Activated CD8-positive, alpha-beta memory T cell treated with anti-CD3 and anti-CD28 coated beads for 36 hours (primary cell): ENCODE data around the gene PVR. TPM values are rescaled to one million over a fixed set of nuclear protein-coding genes. Genes with fewer than 3 reads are reported as not detected.

Experiments
- CTCF ChIA-PET: fragments of 350-600 bp; sonication (Branson Sonifier 250); formaldehyde crosslinking; loops from one replicate; lab custom pipeline; 2021; ENCODE audit warnings: antibody characterized with exemption; lab: Charles Lee
- POLR2A ChIA-PET: fragments of 350-600 bp; sonication (Branson Sonifier 250); formaldehyde crosslinking; loops from one replicate; lab custom pipeline; 2021; ENCODE audit warnings: antibody characterized with exemption; lab: Charles Lee
- total RNA-seq, 2 experiments: library from RNA; stranded (reverse); gene quantifications; one replicate each; pipeline ENCODE4 v1.2.3, GENCODE V29; 2021

PVR gene
- total RNA-seq, 2 experiments from 2014 or later: 6.7 to 8.0 TPM

DNA sequence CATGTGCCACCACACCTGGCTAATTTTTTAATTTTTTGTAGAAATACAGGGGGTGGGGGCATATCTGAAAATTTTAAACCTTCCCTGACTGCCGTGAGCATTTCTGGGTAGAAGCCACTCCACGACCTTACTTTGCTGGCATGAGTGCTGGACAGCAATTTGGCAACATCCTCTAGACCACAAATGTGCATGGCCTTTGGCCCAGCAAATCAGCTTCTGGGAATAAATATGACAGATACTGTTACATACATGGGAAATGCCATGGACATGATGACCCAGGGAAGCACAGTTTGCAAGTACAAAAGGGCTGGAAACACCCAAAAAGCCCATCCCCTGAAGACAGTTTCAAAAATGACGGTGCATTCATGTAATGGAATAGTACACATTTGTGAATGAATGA, 3.2 kb upstream of the PVR start:
- POLR2A ChIA-PET: interaction anchor here (0.6 kb wide), 1 partner anchor 34 kb away, joined by 4 read pairs; no protein-coding TSS in a partner anchor
- CTCF ChIA-PET: no interaction called here

DNA sequence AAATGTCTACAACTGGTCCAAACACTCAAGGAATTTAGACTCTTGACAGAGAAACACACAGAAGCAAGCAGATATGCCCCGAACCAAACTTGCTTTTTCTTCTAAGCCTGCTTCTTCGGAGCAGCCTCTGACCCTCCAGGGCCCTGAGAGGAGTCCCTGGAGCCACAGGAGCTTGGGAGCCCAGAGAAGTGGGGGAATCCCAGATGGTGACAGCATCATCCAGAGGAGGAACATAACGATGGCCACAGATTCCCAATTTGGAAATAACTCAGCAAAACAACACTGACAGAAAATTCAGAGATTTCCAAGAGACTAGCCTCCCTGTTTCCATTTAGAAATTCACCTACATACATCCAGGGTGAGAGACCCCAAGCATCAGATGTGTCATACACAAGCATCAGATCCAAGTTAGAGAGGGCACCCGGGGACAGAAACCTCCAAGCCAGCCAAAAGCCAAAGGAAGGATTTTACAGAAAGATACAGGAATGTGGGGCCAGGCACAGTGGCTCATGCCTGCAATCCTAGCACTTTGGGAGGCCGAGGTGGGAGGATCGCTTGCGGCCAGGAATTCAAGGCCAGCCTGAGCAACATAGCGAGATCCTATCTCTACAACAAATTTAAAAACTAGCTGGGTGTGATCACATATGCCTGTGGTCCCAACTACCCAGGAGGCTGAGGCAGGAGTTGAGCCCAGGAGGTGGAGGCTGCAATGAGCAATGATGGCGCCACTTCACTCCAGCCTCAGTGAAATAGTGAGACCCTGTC, 2.0 kb upstream of the PVR start:
- POLR2A ChIA-PET: no interaction called here

DNA sequence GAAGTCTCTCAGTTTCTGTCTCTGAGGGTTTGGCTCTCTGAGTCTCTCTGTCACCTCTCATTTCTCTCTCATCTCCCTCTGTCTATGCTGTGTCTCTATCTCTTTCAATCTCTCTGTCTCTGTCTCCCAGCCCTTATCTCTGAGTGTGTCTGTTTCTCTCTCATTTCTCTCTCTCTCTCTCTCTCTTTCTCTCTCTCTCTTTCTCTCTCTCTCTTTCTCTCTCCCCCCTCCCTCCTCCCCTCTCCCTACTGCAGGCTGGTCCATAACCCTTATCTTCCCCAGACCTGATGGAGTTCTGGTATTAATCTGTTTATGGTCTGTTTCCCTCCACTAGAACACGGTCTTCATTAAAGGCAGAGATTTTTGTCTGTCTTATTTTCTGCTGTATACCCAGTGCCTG, 1.3 kb upstream of the PVR start:
- POLR2A ChIA-PET: no interaction called here
- CTCF ChIA-PET: no interaction called here

More for the DNA sequence above, 2.0 kb upstream of the PVR start:
- CTCF ChIA-PET: no interaction called here

DNA sequence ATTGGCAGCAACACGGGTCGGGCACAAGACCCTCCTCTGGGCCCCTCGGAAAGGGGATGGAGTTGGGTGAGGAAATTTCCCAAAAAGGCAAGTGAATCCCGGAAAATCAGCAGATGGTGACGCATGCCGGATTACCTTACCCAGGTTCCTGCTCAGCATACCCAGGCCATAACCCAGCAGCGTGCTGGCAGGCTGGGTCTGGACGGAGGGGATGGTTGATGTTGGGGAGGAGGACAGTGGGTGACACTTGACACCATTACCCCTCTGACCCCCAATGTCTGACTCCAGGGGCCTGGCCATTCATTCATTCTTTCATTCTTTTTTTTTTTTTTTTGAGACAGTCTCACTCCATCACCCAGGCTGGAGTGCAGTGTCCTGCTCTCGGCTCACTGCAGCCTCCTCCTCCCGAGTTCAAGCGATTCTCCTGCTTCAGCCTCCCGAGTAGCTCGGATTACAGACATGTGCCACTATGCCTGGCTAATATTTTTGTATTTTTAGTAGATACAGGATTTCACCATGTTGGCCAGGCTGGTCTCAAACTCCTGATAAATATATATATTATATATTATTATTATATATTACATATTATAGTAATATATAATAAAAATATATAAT, 799 bp downstream of the PVR start:
- POLR2A ChIA-PET: interaction anchor here (0.6 kb wide), 1 partner anchor 310 kb away, joined by 3 read pairs; no protein-coding TSS in a partner anchor
- CTCF ChIA-PET: no interaction called here

DNA sequence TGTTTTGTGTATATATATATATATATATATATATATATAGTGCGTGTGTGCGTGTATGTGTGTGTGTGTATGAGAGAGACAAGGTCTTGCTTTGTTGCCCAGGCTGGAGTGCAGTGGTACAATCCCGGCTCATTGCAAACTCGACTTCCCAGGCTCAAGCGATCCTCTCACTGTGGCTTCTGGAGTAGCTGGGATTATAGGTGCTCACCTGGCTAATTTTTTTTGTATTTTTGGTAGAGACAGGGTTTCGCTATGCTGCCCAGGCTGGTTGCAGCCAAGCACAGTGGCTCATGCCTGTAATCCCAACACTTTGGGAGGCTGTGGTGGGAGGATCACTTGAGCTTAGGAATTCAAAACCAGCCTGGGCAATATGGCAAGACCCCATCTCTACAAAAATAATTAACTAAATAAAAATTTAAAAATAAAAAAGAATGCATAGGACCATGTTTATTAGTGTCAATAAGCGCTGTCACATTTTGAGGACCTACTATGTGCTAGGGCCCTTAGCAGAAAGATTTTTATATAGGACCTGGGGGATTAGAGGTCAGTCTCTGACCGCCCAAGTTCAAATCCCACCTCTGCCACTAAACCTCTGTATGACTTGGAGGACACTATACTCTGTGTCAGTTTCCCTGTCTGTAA, 1.8 kb downstream of the PVR start:
- POLR2A ChIA-PET: no interaction called here
- CTCF ChIA-PET: interaction anchor here (1.5 kb wide), 1 partner anchor 12 kb away, joined by 3 read pairs; no protein-coding TSS in a partner anchor

DNA sequence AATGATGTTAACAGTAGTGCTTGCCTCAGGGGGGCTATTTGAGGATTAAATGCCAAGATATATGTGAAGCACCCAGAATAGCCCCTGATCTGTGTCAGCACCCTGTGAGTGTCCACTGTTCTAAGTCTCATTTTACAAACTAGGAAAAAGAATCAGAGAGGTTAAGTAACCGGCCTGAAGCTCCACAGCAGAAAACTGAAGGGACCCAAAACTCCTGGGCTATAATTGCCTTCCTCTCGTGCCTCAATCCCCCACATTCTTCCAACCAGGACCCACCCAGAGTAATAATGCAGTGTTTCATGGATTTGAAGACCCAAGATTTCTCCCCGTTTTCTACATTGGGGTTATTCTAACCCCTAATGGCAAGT, 2.3 kb downstream of the PVR start:
- POLR2A ChIA-PET: no interaction called here
- CTCF ChIA-PET: interaction anchor here (1.5 kb wide), 1 partner anchor 11 kb away, joined by 3 read pairs; no protein-coding TSS in a partner anchor

DNA sequence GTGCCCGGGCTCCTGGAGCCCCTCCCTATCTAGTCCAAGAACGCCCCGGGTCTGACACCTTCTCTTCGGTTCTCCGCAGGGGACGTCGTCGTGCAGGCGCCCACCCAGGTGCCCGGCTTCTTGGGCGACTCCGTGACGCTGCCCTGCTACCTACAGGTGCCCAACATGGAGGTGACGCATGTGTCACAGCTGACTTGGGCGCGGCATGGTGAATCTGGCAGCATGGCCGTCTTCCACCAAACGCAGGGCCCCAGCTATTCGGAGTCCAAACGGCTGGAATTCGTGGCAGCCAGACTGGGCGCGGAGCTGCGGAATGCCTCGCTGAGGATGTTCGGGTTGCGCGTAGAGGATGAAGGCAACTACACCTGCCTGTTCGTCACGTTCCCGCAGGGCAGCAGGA, 3.4 kb downstream of the PVR start:
- POLR2A ChIA-PET: no interaction called here
- CTCF ChIA-PET: no interaction called here

DNA sequence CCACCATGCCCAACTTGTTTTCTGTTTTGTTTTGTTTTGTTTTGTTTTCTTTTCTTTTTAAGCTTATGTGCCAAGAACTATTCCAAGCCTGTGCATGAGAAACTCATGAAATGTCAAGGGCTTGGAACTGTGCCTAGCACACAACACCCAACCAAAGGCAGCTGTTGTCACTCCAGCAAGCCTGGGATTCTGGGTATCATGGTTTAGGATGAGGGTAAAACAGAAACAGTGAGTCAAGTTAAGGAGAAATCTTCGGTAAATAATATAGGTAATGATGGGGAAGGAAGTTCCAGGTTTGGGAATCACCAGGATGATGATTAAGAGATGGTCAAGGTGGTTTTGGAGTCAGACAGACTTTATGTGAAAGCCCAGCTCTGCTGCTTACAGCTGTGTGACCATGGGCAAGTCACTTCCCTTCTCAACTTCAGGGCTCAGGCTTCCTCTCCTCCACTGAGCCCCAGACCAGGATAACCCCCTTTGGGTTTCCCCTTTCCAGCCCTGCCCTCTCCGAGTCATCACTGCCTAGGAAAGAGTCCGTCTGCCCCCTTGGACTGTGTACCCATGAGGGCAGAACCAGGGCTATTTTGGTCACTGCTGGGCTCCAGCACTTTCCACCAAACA, 5.0 kb downstream of the PVR start:
- CTCF ChIA-PET: no interaction called here
- POLR2A ChIA-PET: interaction anchor here (0.5 kb wide), 1 partner anchor 18 kb away, joined by 3 read pairs; no protein-coding TSS in a partner anchor

DNA sequence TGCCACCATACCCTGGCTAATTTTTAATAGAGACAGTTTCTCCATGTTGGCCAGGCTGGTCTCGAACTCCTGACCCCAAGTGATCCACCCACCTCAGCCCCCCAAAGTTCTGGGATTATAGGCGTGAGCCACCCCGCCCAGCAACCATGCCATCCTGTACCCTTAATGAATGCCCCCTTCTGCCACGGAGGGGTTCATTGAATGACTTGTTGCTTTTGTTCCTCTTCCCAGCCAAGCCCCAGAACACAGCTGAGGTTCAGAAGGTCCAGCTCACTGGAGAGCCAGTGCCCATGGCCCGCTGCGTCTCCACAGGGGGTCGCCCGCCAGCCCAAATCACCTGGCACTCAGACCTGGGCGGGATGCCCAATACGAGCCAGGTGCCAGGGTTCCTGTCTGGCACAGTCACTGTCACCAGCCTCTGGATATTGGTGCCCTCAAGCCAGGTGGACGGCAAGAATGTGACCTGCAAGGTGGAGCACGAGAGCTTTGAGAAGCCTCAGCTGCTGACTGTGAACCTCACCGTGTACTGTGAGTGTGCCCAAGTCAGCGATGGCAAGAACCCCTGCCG, 6.0 kb downstream of the PVR start:
- ChIA-PET CTCF (no interaction called here), POLR2A (no interaction called here)

DNA sequence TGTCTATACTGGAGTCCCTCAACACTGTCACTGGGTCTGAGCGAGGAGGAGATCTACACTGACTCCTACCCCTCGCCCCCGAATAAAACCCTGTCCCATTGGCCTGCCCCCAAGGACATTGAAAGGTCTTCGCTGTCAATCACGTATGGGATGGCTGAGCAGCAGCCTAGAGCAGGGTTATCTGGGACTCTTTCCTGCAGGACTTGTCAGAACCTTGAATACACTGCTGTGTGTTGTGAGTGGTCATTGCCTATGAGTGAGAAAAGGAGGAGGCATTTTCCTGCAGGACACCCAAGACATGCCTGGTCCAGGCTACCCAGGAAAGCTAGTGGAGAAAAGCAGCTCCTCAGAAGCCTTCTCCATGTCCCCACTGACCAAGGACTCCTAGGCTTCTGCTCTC, 9.6 kb downstream of the PVR start:
- ChIA-PET POLR2A (no interaction called here), CTCF (interaction anchor here (1.0 to 1.7 kb wide), 2 partner anchors 83 to 117 kb away, joined by 3 to 4 read pairs; no protein-coding TSS in a partner anchor)

DNA sequence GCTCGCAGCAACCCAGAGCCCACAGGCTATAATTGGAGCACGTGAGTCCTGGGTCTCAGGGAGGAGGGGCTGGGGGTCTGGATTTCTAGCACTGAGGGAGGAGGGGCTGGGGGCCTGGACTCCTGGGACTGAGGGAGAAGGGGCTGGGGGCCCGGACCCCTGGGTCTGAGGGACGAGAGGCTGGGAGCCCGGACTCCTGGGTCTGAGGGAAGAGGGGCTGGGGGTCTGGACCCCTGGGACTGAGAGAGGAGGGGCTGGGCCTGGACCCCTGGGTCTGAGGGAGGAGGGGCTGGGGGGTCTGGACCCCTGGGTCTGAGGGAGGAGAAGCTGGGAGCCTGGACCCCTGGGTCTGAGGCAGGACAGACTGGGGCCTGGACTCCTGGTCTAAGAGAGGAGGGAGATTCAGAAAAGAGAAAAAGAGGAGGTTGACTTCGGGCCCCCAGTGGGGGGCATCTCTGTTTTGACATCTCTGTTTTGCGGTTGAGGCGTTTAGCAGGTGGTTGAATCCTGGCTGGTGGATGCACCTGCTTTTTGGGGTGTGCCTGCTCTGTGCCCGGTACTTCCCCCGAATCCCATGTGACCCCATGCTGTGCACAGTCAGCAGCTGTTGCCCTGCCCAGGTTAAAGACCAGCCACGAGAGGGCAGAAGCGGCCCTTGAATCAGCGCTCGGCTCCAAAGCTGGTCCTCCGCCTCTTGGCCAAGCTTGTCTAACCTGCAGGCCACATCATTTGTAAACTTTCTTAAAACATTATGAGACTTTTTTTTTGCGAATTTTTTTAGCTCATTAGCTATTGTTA, 10.5 kb downstream of the PVR start:
- ChIA-PET CTCF (interaction anchor here (0.7 to 1.1 kb wide), 3 partner anchors 36 to 117 kb away, joined by 3 read pairs; no protein-coding TSS in a partner anchor), POLR2A (no interaction called here)

DNA sequence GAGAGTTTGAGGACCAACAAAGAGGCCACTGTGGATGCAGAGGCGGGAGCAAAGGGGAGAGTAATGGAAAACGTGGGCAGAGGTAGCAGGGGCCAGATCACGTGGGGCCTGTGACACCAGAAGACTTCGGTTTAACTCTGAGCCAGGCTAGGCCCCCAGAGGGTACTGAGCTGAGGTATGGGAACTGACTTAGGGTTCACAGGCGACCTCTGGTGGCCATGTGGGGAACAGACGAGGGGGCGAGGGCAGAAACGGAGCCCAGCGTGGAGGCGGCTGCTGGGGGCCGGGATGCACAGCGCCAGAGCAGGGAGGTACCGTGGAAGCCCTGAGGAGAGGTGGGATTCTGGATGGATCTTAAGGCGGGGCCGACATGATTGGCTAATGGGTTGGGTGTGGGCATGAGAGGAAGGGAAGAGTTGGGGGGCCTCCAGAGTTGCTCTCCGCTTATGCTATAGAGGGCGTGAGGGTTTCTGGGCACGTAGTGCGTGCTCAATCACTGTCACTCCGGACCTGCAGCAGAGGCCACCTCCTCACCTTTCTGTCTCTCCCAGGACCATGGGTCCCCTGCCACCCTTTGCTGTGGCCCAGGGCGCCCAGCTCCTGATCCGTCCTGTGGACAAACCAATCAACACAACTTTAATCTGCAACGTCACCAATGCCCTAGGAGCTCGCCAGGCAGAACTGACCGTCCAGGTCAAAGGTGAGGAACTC, 13.7 kb downstream of the PVR start:
- ChIA-PET POLR2A (no interaction called here), CTCF (interaction anchor here (0.6 to 1.6 kb wide), 9 partner anchors 8 to 307 kb away, joined by 3 to 6 read pairs (median 3); no protein-coding TSS in a partner anchor)

DNA sequence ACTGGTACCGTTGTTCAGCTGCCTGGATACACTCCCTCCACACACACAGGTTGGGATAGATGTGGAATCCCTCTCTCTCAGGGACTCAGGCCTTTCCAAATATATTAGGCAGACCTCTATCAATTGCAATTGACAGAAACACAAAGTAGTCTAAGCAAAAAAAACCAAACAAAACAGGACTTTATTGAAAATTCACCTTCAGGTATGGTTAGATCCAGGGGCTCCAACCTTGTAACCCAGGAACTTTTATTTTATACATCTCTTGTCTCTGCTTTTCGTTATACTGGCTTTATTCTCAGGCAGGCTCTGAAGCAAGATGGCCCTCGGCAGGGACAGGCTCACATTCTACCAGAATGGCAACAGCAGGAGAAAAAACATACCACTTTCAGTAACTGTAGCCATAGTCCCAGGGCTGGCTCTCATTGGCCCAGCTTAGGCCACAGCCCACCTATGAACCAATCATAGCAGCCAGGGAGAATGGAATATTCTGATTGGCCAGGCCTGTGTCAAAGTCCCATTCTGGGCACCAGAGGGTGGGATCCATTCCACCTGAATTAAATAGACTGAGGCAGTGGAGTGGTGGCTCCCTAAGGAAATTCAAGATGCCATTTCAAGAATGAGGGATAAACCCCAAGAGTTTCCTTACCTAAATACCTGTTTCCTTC, 14.5 kb downstream of the PVR start:
- ChIA-PET POLR2A (no interaction called here), CTCF (interaction anchor here (1.2 to 1.4 kb wide), 2 partner anchors 12 to 306 kb away, joined by 3 read pairs; no protein-coding TSS in a partner anchor)

DNA sequence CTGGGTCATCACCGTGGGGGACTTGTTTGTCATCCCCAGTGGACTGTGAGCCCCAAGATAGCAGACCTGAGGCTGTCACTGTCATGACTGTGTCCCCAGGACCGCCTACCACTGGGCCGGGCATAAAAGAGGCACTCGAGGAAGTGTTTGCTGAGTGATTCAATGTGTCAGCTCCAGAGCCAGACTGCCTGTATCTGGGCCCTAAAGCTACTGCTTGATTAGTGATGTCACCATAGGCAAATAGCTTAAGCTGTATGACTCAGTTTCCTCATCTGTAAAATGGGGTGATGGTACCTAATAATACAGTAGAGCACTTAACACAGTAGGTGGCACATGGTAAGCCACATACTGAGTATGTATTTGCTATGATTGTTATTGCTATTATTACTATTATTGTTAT, 16.4 kb downstream of the PVR start:
- ChIA-PET POLR2A (no interaction called here), CTCF (interaction anchor here (0.8 kb wide), 1 partner anchor 29 kb away, joined by 3 read pairs; no protein-coding TSS in a partner anchor)

DNA sequence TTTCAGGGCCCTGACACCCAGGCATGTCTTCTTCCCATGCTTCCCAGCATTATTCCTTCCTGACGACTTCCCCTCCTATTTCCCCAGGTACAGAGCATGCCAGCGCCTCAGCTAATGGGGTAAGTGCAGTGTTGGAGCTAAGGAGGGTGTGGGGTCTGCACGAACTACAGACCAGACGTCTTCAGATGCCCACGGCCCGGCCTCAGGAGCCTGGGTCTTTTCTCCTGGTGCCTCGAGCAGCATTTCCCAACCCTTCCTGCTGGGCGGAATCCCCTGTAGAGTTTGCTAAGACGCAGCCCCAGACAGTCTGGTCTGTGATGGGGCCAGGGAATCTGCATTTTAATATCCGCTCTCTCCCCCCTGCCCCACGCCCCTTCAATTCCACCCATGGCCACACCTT, 17.5 kb downstream of the PVR start:
- CTCF ChIA-PET: no interaction called here
- POLR2A ChIA-PET: no interaction called here

DNA sequence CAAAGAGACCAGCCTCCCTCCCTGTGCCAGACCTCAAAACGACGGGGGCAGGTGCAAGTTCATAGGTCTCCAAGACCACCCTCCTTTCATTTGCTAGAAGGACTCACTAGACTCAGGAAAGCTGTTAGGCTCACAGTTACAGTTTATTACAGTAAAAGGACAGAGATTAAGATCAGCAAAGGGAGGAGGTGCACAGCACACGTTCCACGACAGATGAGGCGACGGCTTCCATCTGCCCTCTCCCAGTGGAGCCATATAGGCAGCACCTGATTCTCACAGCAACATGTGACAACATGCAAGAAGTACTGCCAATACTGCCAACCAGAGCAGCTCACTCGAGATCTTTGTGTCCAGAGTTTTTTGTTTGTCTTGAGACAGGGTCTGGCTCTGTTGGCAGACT, 18.2 kb downstream of the PVR start:
- POLR2A ChIA-PET: no interaction called here

DNA sequence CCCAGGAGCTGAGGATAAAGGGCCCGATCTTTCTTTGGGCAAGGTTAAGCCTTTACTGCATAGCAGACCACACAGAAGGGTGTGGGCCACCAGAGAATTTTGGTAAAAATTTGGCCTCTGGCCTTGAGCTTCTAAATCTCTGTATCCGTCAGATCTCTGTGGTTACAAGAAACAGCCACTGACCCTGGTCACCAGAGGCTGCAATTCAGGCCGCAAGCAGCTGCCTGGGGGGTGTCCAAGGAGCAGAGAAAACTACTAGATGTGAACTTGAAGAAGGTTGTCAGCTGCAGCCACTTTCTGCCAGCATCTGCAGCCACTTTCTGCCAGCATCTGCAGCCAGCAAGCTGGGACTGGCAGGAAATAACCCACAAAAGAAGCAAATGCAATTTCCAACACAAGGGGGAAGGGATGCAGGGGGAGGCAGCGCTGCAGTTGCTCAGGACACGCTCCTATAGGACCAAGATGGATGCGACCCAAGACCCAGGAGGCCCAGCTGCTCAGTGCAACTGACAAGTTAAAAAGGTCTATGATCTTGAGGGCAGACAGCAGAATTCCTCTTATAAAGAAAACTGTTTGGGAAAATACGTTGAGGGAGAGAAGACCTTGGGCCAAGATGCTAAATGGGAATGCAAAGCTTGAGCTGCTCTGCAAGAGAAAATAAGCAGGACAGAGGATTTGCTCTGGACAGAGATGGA, 19.1 kb downstream of the PVR start:
- ChIA-PET POLR2A (no interaction called here), CTCF (no interaction called here)

More for the DNA sequence above, 18.2 kb downstream of the PVR start:
- CTCF ChIA-PET: no interaction called here
